HepG2 (cell line): ENCODE results near the gene FOSB. TPM values are rescaled to one million over a fixed set of nuclear protein-coding genes. Genes with fewer than 3 reads are reported as not detected.

Source experiments
- ATAC-seq: fragments of 200-7000 bp; cut with Tn5 transposase; 3 replicates; pipeline ENCODE4 v1.9.1; 2020; ENCODE audit warnings: mild to moderate bottlenecking, moderate library complexity
- BruUV-seq: library from RNA; stranded (reverse); fragments of 400-500 nt; replicated peaks from 2 replicates; lab custom pipeline; 2021; lab: Mats Ljungman, UMichigan
- CTCF ChIA-PET: fragments of 300-600 bp; formaldehyde crosslinking; extraction: SDS; loops from one replicate; lab custom pipeline; 2021; ENCODE audit warnings: low total read pairs, inconsistent platforms, low intra/inter-chr PET ratio; lab: Yijun Ruan, JAX
- POLR2A ChIA-PET: fragments of 350-600 bp; sonication (Branson Sonifier 250); formaldehyde crosslinking; loops from one replicate; lab custom pipeline; 2020; ENCODE audit warnings: antibody characterized with exemption, inconsistent platforms; lab: Yijun Ruan, JAX
- DNase-seq: peaks from one replicate; pipeline ENCODE4 v3.0.0-alpha.2; 2015; ENCODE audit warnings: low spot score
- FAIRE-seq: peaks from 3 replicates; lab custom pipeline; 2011; peaks lifted over from hg19 to GRCh38; lab: Jason Lieb, UNC
- H2AFZ ChIP-seq: one replicate; pipeline ENCODE4 v1.6.1; 2011; ENCODE audit warnings: low read length, inconsistent platforms
- H3K27ac ChIP-seq: fragments of 300-600 bp; 3 replicates; pipeline ENCODE4 v1.8.0; 2011; ENCODE audit warnings: mixed run types, mild to moderate bottlenecking, mixed read lengths, low read length, inconsistent platforms; ENCODE audit not compliant: insufficient read depth; ENCODE audit errors: extremely low read length
- H3K27me3 ChIP-seq, 2 experiments: fragments of 200-600 bp in 1 of 2; 2 replicates in 1 of 2; 3 replicates in 1 of 2; pipeline versions ENCODE4 v1.6.0 to v1.8.0; 2011; ENCODE audit warnings: low read length in 2 of 2, mild to moderate bottlenecking in 2 of 2, moderate library complexity in 2 of 2, inconsistent platforms in 1 of 2; ENCODE audit not compliant: insufficient read depth in 2 of 2, control insufficient read depth in 1 of 2
- H3K36me3 ChIP-seq, 2 experiments: fragments of 200-600 bp in 1 of 2; replicated peaks in 1 of 2; 2 replicates in 1 of 2; 3 replicates in 1 of 2; pipeline versions ENCODE4 v1.5.1 to v1.8.0; 2011; ENCODE audit warnings: low read length in 2 of 2, inconsistent platforms in 1 of 2; ENCODE audit not compliant: insufficient read depth in 2 of 2, control insufficient read depth in 1 of 2
- H3K4me1 ChIP-seq: 2 replicates; pipeline ENCODE4 v1.5.1; 2012; ENCODE audit warnings: low read length, inconsistent platforms; ENCODE audit not compliant: insufficient read depth
- H3K4me2 ChIP-seq: 2 replicates; pipeline ENCODE4 v1.6.0; 2011; ENCODE audit warnings: low read depth, low read length, inconsistent platforms
- H3K4me3 ChIP-seq, 3 experiments: fragments of 200-600 bp in 1 of 3; sonication (generic), shearing (Covaris generic) in 1 of 3; replicated peaks in 1 of 3; 2 replicates each; pipeline ENCODE4 v1.5.1; 2011 to 2016; ENCODE audit warnings: low read length in 3 of 3, inconsistent platforms in 2 of 3, low read depth in 2 of 3, mild to moderate bottlenecking in 2 of 3, control low read depth in 1 of 3, mixed read lengths in 1 of 3; ENCODE audit not compliant: insufficient read depth in 1 of 3
- H3K79me2 ChIP-seq: one replicate; pipeline ENCODE4 v1.6.1; 2011; ENCODE audit warnings: low read length, inconsistent platforms; ENCODE audit not compliant: insufficient read depth
- H3K9ac ChIP-seq: 2 replicates; pipeline ENCODE4 v1.6.0; 2011; ENCODE audit warnings: mild to moderate bottlenecking, low read depth, low read length, inconsistent platforms; ENCODE audit not compliant: insufficient read depth
- H3K9me3 ChIP-seq: 2 replicates; pipeline ENCODE4 v1.5.1; 2012; ENCODE audit warnings: mild to moderate bottlenecking, low read length
- H4K20me1 ChIP-seq: 2 replicates; pipeline ENCODE4 v1.6.0; 2011; ENCODE audit warnings: inconsistent platforms, mild to moderate bottlenecking, low read length, moderate library complexity; ENCODE audit not compliant: insufficient read depth
- CENPT ChIP-seq: sonication (generic); formaldehyde crosslinking; IDR thresholded peaks from 2 replicates; pipeline ENCODE4 v1.8.0; 2022; ENCODE audit warnings: low read depth, mild to moderate bottlenecking, moderate library complexity, missing genetic modification reagents
- CTCF ChIP-seq: sonication (generic); formaldehyde crosslinking; IDR thresholded peaks from 2 replicates; pipeline ENCODE4 v1.5.0; 2020; ENCODE audit warnings: mild to moderate bottlenecking, missing genetic modification reagents, moderate library complexity
- GTF3A ChIP-seq: sonication (generic); formaldehyde crosslinking; conservative IDR thresholded peaks from 2 replicates; pipeline ENCODE4 v1.4.0; 2020; ENCODE audit warnings: mild to moderate bottlenecking, missing genetic modification reagents
- PHF8 ChIP-seq: sonication (generic); formaldehyde crosslinking; IDR thresholded peaks from 2 replicates; pipeline ENCODE4 v1.5.0; 2020; ENCODE audit warnings: missing genetic modification reagents
- SAP130 ChIP-seq: IDR thresholded peaks from 2 replicates; pipeline ENCODE4 v1.6.1; 2016; ENCODE audit warnings: low read depth
- STAG1 ChIP-seq: sonication (generic); formaldehyde crosslinking; IDR thresholded peaks from 2 replicates; pipeline ENCODE4 v1.4.0; 2020; ENCODE audit warnings: missing genetic modification reagents
- ZFP90 ChIP-seq: sonication (generic); formaldehyde crosslinking; IDR thresholded peaks from 2 replicates; pipeline ENCODE4 v1.8.0; 2022; ENCODE audit warnings: missing genetic modification reagents, mild to moderate bottlenecking, inconsistent platforms, borderline replicate concordance
- ZNF557 ChIP-seq: sonication (generic); formaldehyde crosslinking; IDR thresholded peaks from 2 replicates; pipeline ENCODE4 v1.4.0; 2020; ENCODE audit warnings: missing genetic modification reagents
- ZNF629 ChIP-seq: sonication (generic); formaldehyde crosslinking; conservative IDR thresholded peaks from 2 replicates; pipeline ENCODE4 v1.5.0; 2020; ENCODE audit warnings: missing genetic modification reagents
- WGBS: methylation state at CpG from one replicate; pipeline ENCODE4 v1.1.6; 2017; ENCODE audit warnings: low lambda C conversion rate; 5-methylcytosine and 5-hydroxymethylcytosine counted together
- in situ Hi-C: cut with HindIII; loops from 2 replicates; pipeline ENCODE4 v1.10.0; 2017; ENCODE audit warnings: low pct_unique_long_range_greater_than_20kb; ENCODE audit not compliant: extremely low pct_ligation_motif_present
- intact Hi-C: fragments of 100-400 bp; cut with micrococcal nuclease; formaldehyde crosslinking; loops from one replicate; pipeline ENCODE4 v1.10.0; 2022; ENCODE audit not compliant: unreplicated experiment
- polyA plus RNA-seq, 8 experiments: library from polyadenylated mRNA; depleted of rRNA in 3 of 8; stranded (reverse) in 7 of 8; unstranded in 1 of 8; fragments of >200 nt; fragmentation: Illumina TruSeq in 4 of 8; extraction: Trizol in 4 of 8; gene quantifications; 2 replicates each; pipeline versions ENCODE4 v1.2.1 to v1.2.3, GENCODE V29; 2011 to 2016; ENCODE audit warnings: low read depth in 4 of 8, missing spikeins in 1 of 8, mixed read lengths in 1 of 8; ENCODE audit not compliant: insufficient read depth in 1 of 8
- total RNA-seq, 5 experiments: library from RNA; depleted of rRNA; stranded (reverse); fragments of >200 nt; fragmentation: Illumina TruSeq; extraction: Trizol; gene quantifications; 2 replicates each; pipeline ENCODE4 v1.2.3, GENCODE V29; 2016; ENCODE audit warnings: low read depth in 1 of 5
- TF ChIP-seq, protein P1 (sequence below): sonication (generic); formaldehyde crosslinking; IDR thresholded peaks from 2 replicates; pipeline ENCODE4 v1.4.0; 2020; ENCODE audit warnings: mild to moderate bottlenecking, missing genetic modification reagents

FOSB gene
- total and polyA plus RNA-seq, 2 of the 13 experiments (the other 11 are each of a cell fraction or from before 2014, with no cell fraction given): 2.8 to 6.0 TPM

- no TSS peak for BruUV-seq
- TF ChIP-seq SAP130 (0 out of 2 replicates have a peak, but pooled peaks have one; percentile 17), ZNF629 (no peak), CTCF (peak; percentile 59), STAG1 (CRISPR knock-in tag) (0 out of 2 replicates have a peak, but pooled peaks have one; percentile 36), CENPT (CRISPR knock-in tag) (no peak)
- H4K20me1 ChIP-seq: peaks cover 5% of the 10 kb centered on the region; the same call in 1 of the 2 replicates
- ATAC-seq: no peak
- CTCF ChIA-PET: no interaction called here
- DNase-seq: no peak
- H3K4me3 ChIP-seq: no peak overlapping the region; a peak in 1 of 6 replicates
- H3K4me1 ChIP-seq: peaks cover 33% of the 10 kb centered on the region
- no peak overlapping the region for H2AFZ ChIP-seq
- H3K36me3 ChIP-seq: no peaks in the 10 kb centered on the region
- FAIRE-seq: no peak
- in situ Hi-C loops (no loop called here), intact Hi-C loops (no loop called here)
- 0% methylated on average over 4 of the region's 8 CpGs for WGBS
- H3K27me3 ChIP-seq: peaks cover 0 to 7% of the 10 kb centered on the region in 2 experiments; a peak in 1 of 5 replicates
- H3K4me2 ChIP-seq: peak overlapping the region; percentile 13; the same call in 1 of the 2 replicates
- no peaks in the 10 kb centered on the region for H3K9me3 ChIP-seq
- no peaks in the 10 kb centered on the region for H3K79me2 ChIP-seq
- POLR2A ChIA-PET: no interaction called here
- no peak overlapping the region for H3K9ac ChIP-seq
- no peak overlapping the region for H3K27ac ChIP-seq
These were observed 2.8 kb upstream of the FOSB start for GRCh38 chr19:45464852-45465441.

DNA sequence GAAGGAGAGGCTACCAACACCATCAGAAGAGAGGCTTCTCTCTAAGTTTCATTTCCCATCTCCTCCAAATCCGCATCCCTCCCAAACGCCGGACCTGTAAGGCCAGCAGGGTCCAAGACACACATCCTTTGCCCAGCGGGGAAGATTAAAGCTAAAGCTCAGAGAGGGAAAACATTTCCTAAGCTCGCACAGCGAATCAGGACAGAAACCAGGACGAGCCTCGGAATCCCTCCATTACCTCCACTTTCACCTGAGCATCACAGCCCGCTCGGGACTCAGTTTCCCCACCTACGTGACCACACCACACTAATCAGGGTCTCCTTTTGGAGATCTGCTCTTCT is 711 bp upstream of the FOSB start:
- Histone ChIP-seq H3K9me3 (no peaks in the 10 kb centered on the region), H3K4me2 (peak overlapping the region; percentile 99), H3K4me3 (peak overlapping the region; percentile 61 to 91 (median 89)), H4K20me1 (peaks cover 5% of the 10 kb centered on the region; the same call in 1 of the 2 replicates), H3K79me2 (no peaks in the 10 kb centered on the region), H3K4me1 (peaks cover 28% of the 10 kb centered on the region), H3K27me3 (peaks cover 0 to 3% of the 10 kb centered on the region in 2 experiments; a peak in 2 of 5 replicates), H3K36me3 (no peaks in the 10 kb centered on the region), H3K27ac (peak overlapping the region; percentile 96), H2AFZ (peak overlapping the region; percentile 43), H3K9ac (peak overlapping the region; percentile 94)
- BruUV-seq: no TSS peak
- 3% methylated on average over 11 of the region's 11 CpGs for WGBS
- FAIRE-seq (no peak), ATAC-seq (no peak), DNase-seq (no peak)
- ChIA-PET CTCF (interaction anchor here (1.2 kb wide), 1 partner anchor 22 kb away, joined by 4 read pairs; no protein-coding TSS in a partner anchor), POLR2A (interaction anchor here (0.6 to 4.1 kb wide), 13 partner anchors 8 to 1759 kb away, joined by 3 to 40 read pairs (median 4); partner anchors contain the start of gene PPP1R13L)
- intact Hi-C loops (loop anchor here (2.0 kb wide), 1 partner anchor 14 kb away; no protein-coding TSS in a partner anchor), in situ Hi-C loops (no loop called here)
- TF ChIP-seq ZNF557 (CRISPR knock-in tag) (no peak), GTF3A (0 out of 2 replicates have a peak, but pooled peaks have one; percentile 39), ZFP90 (CRISPR knock-in tag) (0 out of 2 replicates have a peak, but pooled peaks have one; percentile 16), PHF8 (CRISPR knock-in tag) (0 out of 2 replicates have a peak, but pooled peaks have one; percentile 14)
- TF ChIP-seq, protein P1, sequence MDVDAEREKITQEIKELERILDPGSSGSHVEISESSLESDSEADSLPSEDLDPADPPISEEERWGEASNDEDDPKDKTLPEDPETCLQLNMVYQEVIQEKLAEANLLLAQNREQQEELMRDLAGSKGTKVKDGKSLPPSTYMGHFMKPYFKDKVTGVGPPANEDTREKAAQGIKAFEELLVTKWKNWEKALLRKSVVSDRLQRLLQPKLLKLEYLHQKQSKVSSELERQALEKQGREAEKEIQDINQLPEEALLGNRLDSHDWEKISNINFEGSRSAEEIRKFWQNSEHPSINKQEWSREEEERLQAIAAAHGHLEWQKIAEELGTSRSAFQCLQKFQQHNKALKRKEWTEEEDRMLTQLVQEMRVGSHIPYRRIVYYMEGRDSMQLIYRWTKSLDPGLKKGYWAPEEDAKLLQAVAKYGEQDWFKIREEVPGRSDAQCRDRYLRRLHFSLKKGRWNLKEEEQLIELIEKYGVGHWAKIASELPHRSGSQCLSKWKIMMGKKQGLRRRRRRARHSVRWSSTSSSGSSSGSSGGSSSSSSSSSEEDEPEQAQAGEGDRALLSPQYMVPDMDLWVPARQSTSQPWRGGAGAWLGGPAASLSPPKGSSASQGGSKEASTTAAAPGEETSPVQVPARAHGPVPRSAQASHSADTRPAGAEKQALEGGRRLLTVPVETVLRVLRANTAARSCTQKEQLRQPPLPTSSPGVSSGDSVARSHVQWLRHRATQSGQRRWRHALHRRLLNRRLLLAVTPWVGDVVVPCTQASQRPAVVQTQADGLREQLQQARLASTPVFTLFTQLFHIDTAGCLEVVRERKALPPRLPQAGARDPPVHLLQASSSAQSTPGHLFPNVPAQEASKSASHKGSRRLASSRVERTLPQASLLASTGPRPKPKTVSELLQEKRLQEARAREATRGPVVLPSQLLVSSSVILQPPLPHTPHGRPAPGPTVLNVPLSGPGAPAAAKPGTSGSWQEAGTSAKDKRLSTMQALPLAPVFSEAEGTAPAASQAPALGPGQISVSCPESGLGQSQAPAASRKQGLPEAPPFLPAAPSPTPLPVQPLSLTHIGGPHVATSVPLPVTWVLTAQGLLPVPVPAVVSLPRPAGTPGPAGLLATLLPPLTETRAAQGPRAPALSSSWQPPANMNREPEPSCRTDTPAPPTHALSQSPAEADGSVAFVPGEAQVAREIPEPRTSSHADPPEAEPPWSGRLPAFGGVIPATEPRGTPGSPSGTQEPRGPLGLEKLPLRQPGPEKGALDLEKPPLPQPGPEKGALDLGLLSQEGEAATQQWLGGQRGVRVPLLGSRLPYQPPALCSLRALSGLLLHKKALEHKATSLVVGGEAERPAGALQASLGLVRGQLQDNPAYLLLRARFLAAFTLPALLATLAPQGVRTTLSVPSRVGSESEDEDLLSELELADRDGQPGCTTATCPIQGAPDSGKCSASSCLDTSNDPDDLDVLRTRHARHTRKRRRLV (CRISPR knock-in tag): 0 out of 2 replicates have a peak, but pooled peaks have one; percentile 12
